A549 (cell line): Measurements from ENCODE around the gene VAV3. TPM values are rescaled to one million over a fixed set of nuclear protein-coding genes. Genes with fewer than 3 reads are reported as not detected.
"Not testable (repeated sequence)": the region's sequence is repeated elsewhere in the genome, so short reads cannot be mapped to it uniquely, and the experiment has no call there.

ENCODE experiments used
- ATAC-seq, 2 experiments: fragments of 200-7000 bp in 1 of 2; fragments of >200 bp in 1 of 2; cut with Nextera tagmentation in 1 of 2; cut with Tn5 transposase in 1 of 2; 3 replicates each; pipeline versions ENCODE4 v1.8.0 to v1.9.1; 2018 to 2020; ENCODE audit warnings: mild to moderate bottlenecking in 1 of 2, moderate library complexity in 1 of 2
- CTCF ChIA-PET: fragments of 300-600 bp; sonication (Branson Sonifier 250); formaldehyde crosslinking; extraction: SDS; loops from one replicate; lab custom pipeline; 2021; ENCODE audit warnings: antibody characterized with exemption, inconsistent platforms; lab: Yijun Ruan, JAX
- POLR2A ChIA-PET: fragments of 350-600 bp; formaldehyde crosslinking; extraction: SDS; loops from one replicate; lab custom pipeline; 2021; ENCODE audit warnings: antibody characterized with exemption, inconsistent platforms; lab: Yijun Ruan, JAX
- DNase-seq, 2 experiments: peaks; one replicate each; pipeline versions ENCODE4 v3.0.0 to v3.0.0-alpha.2; 2011 to 2016; ENCODE audit warnings: low read depth in 1 of 2, low spot score in 1 of 2
- FAIRE-seq: peaks from 2 replicates; lab custom pipeline; 2011; peaks lifted over from hg19 to GRCh38; lab: Jason Lieb, UNC
- H3K27ac ChIP-seq, 2 experiments: fragments of >200 bp; sonication (Bioruptor Twin); formaldehyde crosslinking; 3 replicates each; pipeline ENCODE4 v1.5.1; 2016 to 2017
- H3K4me1 ChIP-seq: fragments of >200 bp; sonication (Bioruptor Twin); formaldehyde crosslinking; 3 replicates; pipeline ENCODE4 v1.6.1; 2016
- H3K4me2 ChIP-seq: fragments of >200 bp; sonication (Bioruptor Twin); formaldehyde crosslinking; 3 replicates; pipeline ENCODE4 v1.6.1; 2016
- H3K4me3 ChIP-seq: fragments of >200 bp; sonication (Bioruptor Twin); formaldehyde crosslinking; 3 replicates; pipeline ENCODE4 v1.5.1; 2016
- H3K9me3 ChIP-seq: fragments of >200 bp; sonication (Bioruptor Twin); formaldehyde crosslinking; 3 replicates; pipeline ENCODE4 v1.6.1; 2016
- CHD4 ChIP-seq: fragments of 200-600 bp; sonication (generic); IDR thresholded peaks from 2 replicates; pipeline ENCODE4 v1.6.1; 2016; ENCODE audit warnings: antibody characterized with exemption, mild to moderate bottlenecking, borderline replicate concordance
- CTCF ChIP-seq: fragments of >200 bp; sonication (Bioruptor Twin); formaldehyde crosslinking; IDR thresholded peaks from 3 replicates; pipeline ENCODE4 v1.5.1; 2016
- EHF ChIP-seq: fragments of 250-450 bp; sonication (Bioruptor Pico); IDR thresholded peaks from 2 replicates; pipeline ENCODE4 v1.5.0; 2020; ENCODE audit warnings: mild to moderate bottlenecking
- EP300 ChIP-seq, 2 experiments: fragments of >200 bp; sonication (Bioruptor Twin); formaldehyde crosslinking; IDR thresholded peaks; 2 replicates in 1 of 2; 3 replicates in 1 of 2; pipeline ENCODE4 v1.6.1; 2016 to 2017
- FOXS1 ChIP-seq: fragments of 250-450 bp; sonication (Bioruptor Pico); IDR thresholded peaks from 2 replicates; pipeline ENCODE4 v1.5.0; 2020; ENCODE audit warnings: mild to moderate bottlenecking, moderate library complexity
- HDAC2 ChIP-seq: fragments of 200-600 bp; sonication (generic); IDR thresholded peaks from 2 replicates; pipeline ENCODE4 v1.6.1; 2016
- HES2 ChIP-seq: fragments of >200 bp; sonication (Bioruptor Twin); formaldehyde crosslinking; IDR thresholded peaks from 2 replicates; pipeline ENCODE4 v1.6.1; 2016
- HMGXB4 ChIP-seq: fragments of 250-450 bp; sonication (Bioruptor Pico); IDR thresholded peaks from 2 replicates; pipeline ENCODE4 v1.5.0; 2021; ENCODE audit warnings: mild to moderate bottlenecking, moderate library complexity, borderline replicate concordance
- JUN ChIP-seq, 2 experiments: fragments of >200 bp; sonication (Bioruptor Twin); formaldehyde crosslinking; IDR thresholded peaks; 2 replicates in 1 of 2; 3 replicates in 1 of 2; pipeline ENCODE4 v1.6.1; 2016 to 2017
- KDM1A ChIP-seq: fragments of 200-600 bp; sonication (generic); IDR thresholded peaks from 2 replicates; pipeline ENCODE4 v1.6.1; 2016; ENCODE audit warnings: low read depth, mild to moderate bottlenecking
- KDM5A ChIP-seq: fragments of 200-600 bp; sonication (generic); IDR thresholded peaks from 2 replicates; pipeline ENCODE4 v1.6.1; 2016; ENCODE audit warnings: antibody characterized with exemption, mild to moderate bottlenecking
- MAX ChIP-seq: IDR thresholded peaks from 2 replicates; pipeline ENCODE4 v1.6.1; 2012
- POLR2AphosphoS2 ChIP-seq: conservative IDR thresholded peaks from 2 replicates; pipeline ENCODE4 v1.6.1; 2012; ENCODE audit warnings: low read length, improper control_type of control experiment, inconsistent platforms
- REST ChIP-seq: fragments of 200-600 bp; sonication (generic); IDR thresholded peaks from 2 replicates; pipeline ENCODE4 v1.6.1; 2016; ENCODE audit warnings: antibody characterized with exemption, mild to moderate bottlenecking, moderate library complexity
- RNF2 ChIP-seq: fragments of 200-600 bp; sonication (generic); IDR thresholded peaks from 2 replicates; pipeline ENCODE4 v1.6.1; 2016; ENCODE audit warnings: low read depth, mild to moderate bottlenecking, antibody characterized with exemption, moderate library complexity, borderline replicate concordance
- SMC3 ChIP-seq: fragments of >200 bp; sonication (Bioruptor Twin); formaldehyde crosslinking; IDR thresholded peaks from 3 replicates; pipeline ENCODE4 v1.6.1; 2018; ENCODE audit warnings: inconsistent platforms
- TP53 ChIP-seq: fragments of 250-450 bp; sonication (Bioruptor Pico); IDR thresholded peaks from 2 replicates; pipeline ENCODE4 v1.5.0; 2021; ENCODE audit warnings: mild to moderate bottlenecking, moderate library complexity
- ZC3H11A ChIP-seq: fragments of 450-650 bp; IDR thresholded peaks from 2 replicates; pipeline ENCODE4 v1.6.1; 2014; ENCODE audit warnings: antibody characterized with exemption, mild to moderate bottlenecking
- ZFP36 ChIP-seq: fragments of 450-650 bp; IDR thresholded peaks from 2 replicates; pipeline ENCODE4 v1.6.1; 2014; ENCODE audit warnings: borderline replicate concordance; ENCODE audit not compliant: partially characterized antibody
- WGBS: methylation state at CpG from one replicate; pipeline ENCODE4 v1.1.6; 2017; ENCODE audit errors: missing lambda C conversion rate; 5-methylcytosine and 5-hydroxymethylcytosine counted together
- polyA plus RNA-seq, 4 experiments: library from polyadenylated mRNA; depleted of rRNA in 3 of 4; stranded (reverse); fragments of >200 nt; fragmentation: RNase III in 1 of 4; extraction: RNeasy Plus Mini Kit Qiagen cat#74134 plus additional on column Dnase treatment in 1 of 4; gene quantifications; 2 replicates in 3 of 4; 3 replicates in 1 of 4; pipeline ENCODE4 v1.2.3, GENCODE V29; 2011 to 2017
- TF ChIP-seq, protein P1 (sequence below): IDR thresholded peaks from 2 replicates; pipeline ENCODE4 v1.6.1; 2012; ENCODE audit warnings: low read depth, borderline replicate concordance

The VAV3 gene
- polyA plus RNA-seq, 2 of the 4 experiments (the other 2 are of a cell fraction) = 12.8 to 22.7 TPM

GRCh38 chr1:107851418-107851817, 113.6 kb downstream of the VAV3 start:
- ChIA-PET POLR2A (no interaction called here), CTCF (no interaction called here)
- no peak overlapping the region for H3K4me3 ChIP-seq
- FAIRE-seq (no peak), ATAC-seq (no peak), DNase-seq (no peak)
- H3K27ac ChIP-seq = no peak overlapping the region
- TF ChIP-seq HDAC2 (no peak), SMC3 (no peak), TP53 (CRISPR knock-in tag) (no peak), CTCF (no peak), KDM1A (no peak), FOXS1 (CRISPR knock-in tag) (no peak), HMGXB4 (CRISPR knock-in tag) (no peak), RNF2 (no peak), EHF (CRISPR knock-in tag) (no peak), KDM5A (no peak), MAX (no peak), ZC3H11A (no peak), HES2 (no peak), POLR2AphosphoS2 (no peak), EP300 (IDR thresholded peaks at IDR 0.05) (no peak), ZFP36 (no peak), REST (no peak), CHD4 (no peak), JUN (IDR thresholded peaks at IDR 0.05) (no peak)
- TF ChIP-seq, protein P1, sequence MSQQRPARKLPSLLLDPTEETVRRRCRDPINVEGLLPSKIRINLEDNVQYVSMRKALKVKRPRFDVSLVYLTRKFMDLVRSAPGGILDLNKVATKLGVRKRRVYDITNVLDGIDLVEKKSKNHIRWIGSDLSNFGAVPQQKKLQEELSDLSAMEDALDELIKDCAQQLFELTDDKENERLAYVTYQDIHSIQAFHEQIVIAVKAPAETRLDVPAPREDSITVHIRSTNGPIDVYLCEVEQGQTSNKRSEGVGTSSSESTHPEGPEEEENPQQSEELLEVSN = no peak
- no peaks in the 10 kb centered on the region for H3K9me3 ChIP-seq
- no peak overlapping the region for H3K4me2 ChIP-seq
- no peaks in the 10 kb centered on the region for H3K4me1 ChIP-seq

DNA sequence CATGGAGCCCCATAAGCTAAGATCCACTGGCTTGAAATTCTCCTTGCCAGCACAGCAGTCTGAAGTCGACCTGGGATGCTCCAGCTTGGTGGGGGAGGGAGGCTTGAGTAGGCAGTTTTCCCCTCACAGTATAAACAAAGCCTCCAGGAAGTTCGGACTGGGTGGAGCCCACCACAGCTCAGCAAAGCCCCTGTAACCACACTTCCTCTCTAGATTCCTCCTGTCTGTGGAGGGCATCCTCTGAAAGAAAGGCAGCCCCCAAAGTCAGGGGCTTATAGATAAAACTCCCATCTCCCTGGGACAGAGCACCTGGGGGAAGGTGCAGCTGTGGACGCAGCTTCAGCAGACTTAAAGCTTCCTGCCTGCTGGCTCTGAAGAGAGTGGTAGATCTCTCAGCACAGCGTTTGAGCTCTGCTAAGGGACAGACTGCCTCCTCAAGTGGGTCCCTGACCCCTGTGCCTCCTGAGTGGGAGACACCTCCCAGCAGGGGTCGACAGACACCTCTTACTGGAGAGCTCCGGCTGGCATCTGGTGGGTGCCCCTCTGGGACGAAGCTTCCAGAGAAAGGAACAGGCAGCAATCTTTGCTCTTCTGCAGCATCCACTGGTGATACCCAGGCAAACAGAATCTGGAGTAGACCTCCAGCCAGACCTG, 120.3 kb downstream of the VAV3 start:
- FAIRE-seq, POLR2A ChIA-PET, CTCF ChIA-PET, H3K4me1 ChIP-seq, H3K27ac ChIP-seq, ATAC-seq, DNase-seq, H3K4me3 ChIP-seq, H3K9me3 ChIP-seq, H3K4me2 ChIP-seq: not testable (repeated sequence)
- WGBS = 30% methylated on average over 2 of the region's 7 CpGs
